SU-DHL-6 (cell line): ENCODE measurements around the gene SNU13.

Experiments
- H2AFZ ChIP-seq: fragments of 200-600 bp; sonication (generic); 2 replicates; pipeline ENCODE4 v1.6.1; 2014; ENCODE audit warnings: low read depth, mild to moderate bottlenecking, moderate library complexity, mixed read lengths, antibody characterized with exemption, low read length; ENCODE audit not compliant: severe bottlenecking
- H3F3A ChIP-seq: fragments of 200-600 bp; shearing (Covaris generic); 2 replicates; pipeline ENCODE4 v1.6.0; 2016; ENCODE audit warnings: antibody characterized with exemption, mild to moderate bottlenecking; ENCODE audit not compliant: insufficient read depth
- H3K27ac ChIP-seq: fragments of 200-600 bp; sonication (generic); 2 replicates; pipeline ENCODE4 v1.5.1; 2016; ENCODE audit warnings: low read depth, mild to moderate bottlenecking, low read length, moderate library complexity, mixed read lengths
- H3K27me3 ChIP-seq: fragments of 200-600 bp; sonication (generic), shearing (Covaris generic); 2 replicates; pipeline ENCODE4 v1.6.0; 2014; ENCODE audit warnings: mild to moderate bottlenecking, low read length
- H3K36me3 ChIP-seq: fragments of 200-600 bp; sonication (generic); 2 replicates; pipeline ENCODE4 v1.6.1; 2014; ENCODE audit warnings: mild to moderate bottlenecking, low read length, mixed read lengths
- H3K4me2 ChIP-seq: fragments of 300-600, 200-600 bp; shearing (Covaris generic), sonication (generic); 2 replicates; pipeline ENCODE4 v1.6.0; 2014; ENCODE audit warnings: low read length, low read depth, mild to moderate bottlenecking; ENCODE audit not compliant: poor library complexity, severe bottlenecking
- H3K4me3 ChIP-seq: fragments of 200-600 bp; sonication (generic); 2 replicates; pipeline ENCODE4 v1.5.1; 2014; ENCODE audit warnings: antibody characterized with exemption, low read length, mild to moderate bottlenecking, mixed read lengths; ENCODE audit not compliant: insufficient read depth, poor library complexity, severe bottlenecking
- H3K79me2 ChIP-seq: fragments of 200-600 bp; sonication (generic); 2 replicates; pipeline ENCODE4 v1.6.1; 2014; ENCODE audit warnings: mild to moderate bottlenecking, low read length, moderate library complexity; ENCODE audit not compliant: insufficient read depth
- H3K9ac ChIP-seq: fragments of 200-600 bp; sonication (generic); 2 replicates; pipeline ENCODE4 v1.7.0; 2014; ENCODE audit warnings: mild to moderate bottlenecking, low read length
- H3K9me2 ChIP-seq: fragments of 200-600 bp; sonication (generic); replicated peaks from 2 replicates; pipeline ENCODE4 v1.6.1; 2014; ENCODE audit warnings: low read length; ENCODE audit not compliant: insufficient read depth
- H3K9me3 ChIP-seq: fragments of 200-600 bp; sonication (generic); 2 replicates; pipeline ENCODE4 v1.6.1; 2014; ENCODE audit warnings: low read length, mixed read lengths; ENCODE audit not compliant: insufficient read depth
- H4K20me1 ChIP-seq: fragments of 200-600 bp; sonication (generic); 2 replicates; pipeline ENCODE4 v1.6.1; 2014; ENCODE audit warnings: low read depth, mild to moderate bottlenecking, antibody characterized with exemption, low read length, moderate library complexity, mixed read lengths
- CTCF ChIP-seq: fragments of 200-600 bp; sonication (generic); IDR thresholded peaks from one replicate; pipeline ENCODE4 v1.5.1; 2017; ENCODE audit warnings: antibody characterized with exemption, mild to moderate bottlenecking, low read length, moderate library complexity; ENCODE audit not compliant: insufficient read depth, poor library complexity, severe bottlenecking
- EZH2phosphoT487 ChIP-seq: fragments of 200-600 bp; sonication (generic), shearing (Covaris generic); conservative IDR thresholded peaks from 2 replicates; pipeline ENCODE4 v1.6.1; 2018; ENCODE audit warnings: mild to moderate bottlenecking, antibody characterized with exemption, low read length, moderate library complexity, mixed read lengths

SNU13 gene

GRCh38 chr22:41709341-41709740 lies 20.7 kb upstream of the SNU13 start:
- no peaks in the 10 kb centered on the region for H3K79me2 ChIP-seq
- no peak for TF ChIP-seq EZH2phosphoT487
- H3F3A ChIP-seq, result no peaks in the 10 kb centered on the region
- H3K27ac ChIP-seq, result no peak overlapping the region
- no peaks in the 10 kb centered on the region for H3K36me3 ChIP-seq
- no peak overlapping the region for H3K4me3 ChIP-seq
- no peaks in the 10 kb centered on the region for H4K20me1 ChIP-seq
- H2AFZ ChIP-seq, result no peak overlapping the region
- H3K9ac ChIP-seq, result no peak overlapping the region
- no peaks in the 10 kb centered on the region for H3K27me3 ChIP-seq
- H3K4me2 ChIP-seq, result no peak overlapping the region
- no peaks in the 10 kb centered on the region for H3K9me2 ChIP-seq
- H3K9me3 ChIP-seq, result no peaks in the 10 kb centered on the region

DNA sequence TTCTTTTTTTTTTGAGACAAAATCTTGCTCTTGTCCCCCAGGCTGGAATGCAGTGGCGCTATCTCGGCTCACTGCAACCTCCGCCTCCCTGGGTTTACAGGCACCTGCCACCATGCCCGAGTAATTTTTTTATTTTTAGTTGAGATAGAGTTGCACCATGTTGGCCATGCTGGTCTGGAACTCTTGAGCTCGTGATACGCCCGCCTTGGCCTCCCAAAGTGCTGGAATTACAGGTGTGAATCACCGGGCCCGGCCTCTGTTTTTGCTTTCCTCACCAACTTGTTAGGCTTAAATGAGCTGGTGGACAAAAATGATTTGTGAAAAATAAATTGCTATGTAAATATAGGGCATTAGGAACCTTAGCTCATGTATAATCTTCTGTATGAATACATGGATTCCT lies 14.1 kb upstream of the SNU13 start:
- Histone ChIP-seq H3K9me2 (no peaks in the 10 kb centered on the region), H4K20me1 (no peaks in the 10 kb centered on the region), H3K4me3 (no peak overlapping the region), H3K4me2 (no peak overlapping the region), H3F3A (no peaks in the 10 kb centered on the region), H3K9ac (no peak overlapping the region), H3K36me3 (no peaks in the 10 kb centered on the region), H3K9me3 (no peaks in the 10 kb centered on the region), H3K27me3 (no peaks in the 10 kb centered on the region), H3K79me2 (no peaks in the 10 kb centered on the region), H3K27ac (no peak overlapping the region), H2AFZ (no peak overlapping the region)
- TF ChIP-seq EZH2phosphoT487 (no peak), CTCF (no peak)

DNA sequence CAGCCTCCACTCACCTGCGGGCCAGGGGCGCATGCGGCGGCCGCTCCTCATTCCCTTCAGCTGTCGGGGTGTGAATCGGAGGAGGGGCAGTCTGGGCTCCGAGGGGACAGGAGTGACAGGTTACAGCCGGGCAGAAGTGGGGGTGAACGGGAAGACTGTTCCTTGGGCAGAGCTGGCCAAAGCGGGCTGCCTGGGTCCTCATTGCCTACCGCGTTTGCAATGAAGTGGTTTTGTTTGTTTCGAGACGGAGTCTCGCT lies 11.4 kb upstream of the SNU13 start:
- H3K79me2 ChIP-seq, result no peaks in the 10 kb centered on the region
- H3F3A ChIP-seq, result no peaks in the 10 kb centered on the region
- no peak overlapping the region for H3K27ac ChIP-seq
- no peak for TF ChIP-seq EZH2phosphoT487
- TF ChIP-seq CTCF, result no peak
- H3K9ac ChIP-seq, result no peak overlapping the region
- H3K27me3 ChIP-seq, result no peaks in the 10 kb centered on the region
- H3K9me2 ChIP-seq, result no peaks in the 10 kb centered on the region
- H4K20me1 ChIP-seq, result no peaks in the 10 kb centered on the region
- no peak overlapping the region for H3K4me3 ChIP-seq
- no peaks in the 10 kb centered on the region for H3K36me3 ChIP-seq
- H3K4me2 ChIP-seq, result no peak overlapping the region
- H2AFZ ChIP-seq, result no peak overlapping the region
- H3K9me3 ChIP-seq, result no peaks in the 10 kb centered on the region

GRCh38 chr22:41699264-41700107 lies 10.8 kb upstream of the SNU13 start, which contains the start of gene MEI1:
Gene MEI1 (plus strand): TSS chr22:41699503. CDS start chr22:41699539, 36 bp downstream.
- H3K9me3 ChIP-seq, result no peaks in the 10 kb centered on the region
- no peaks in the 10 kb centered on the region for H3K79me2 ChIP-seq
- no peaks in the 10 kb centered on the region for H4K20me1 ChIP-seq
- TF ChIP-seq CTCF (no peak), EZH2phosphoT487 (no peak)
- H3K27ac ChIP-seq, result no peak within 1 kb of the TSS
- no peak within 1 kb of the TSS for H3K4me3 ChIP-seq
- no peak within 1 kb of the TSS for H3K9ac ChIP-seq
- no peaks in the 10 kb centered on the region for H3K27me3 ChIP-seq
- H3F3A ChIP-seq, result no peaks in the 10 kb centered on the region
- H3K9me2 ChIP-seq, result no peaks in the 10 kb centered on the region
- H2AFZ ChIP-seq, result no peak within 1 kb of the TSS
- H3K4me2 ChIP-seq, result no peak within 1 kb of the TSS
- H3K36me3 ChIP-seq, result no peaks in the 10 kb centered on the region
